ENCODE data around the gene TBC1D8.
A peak's percentile ranks its signal among the peaks of the same experiment; 100 is the strongest.

The TBC1D8 gene

DNA sequence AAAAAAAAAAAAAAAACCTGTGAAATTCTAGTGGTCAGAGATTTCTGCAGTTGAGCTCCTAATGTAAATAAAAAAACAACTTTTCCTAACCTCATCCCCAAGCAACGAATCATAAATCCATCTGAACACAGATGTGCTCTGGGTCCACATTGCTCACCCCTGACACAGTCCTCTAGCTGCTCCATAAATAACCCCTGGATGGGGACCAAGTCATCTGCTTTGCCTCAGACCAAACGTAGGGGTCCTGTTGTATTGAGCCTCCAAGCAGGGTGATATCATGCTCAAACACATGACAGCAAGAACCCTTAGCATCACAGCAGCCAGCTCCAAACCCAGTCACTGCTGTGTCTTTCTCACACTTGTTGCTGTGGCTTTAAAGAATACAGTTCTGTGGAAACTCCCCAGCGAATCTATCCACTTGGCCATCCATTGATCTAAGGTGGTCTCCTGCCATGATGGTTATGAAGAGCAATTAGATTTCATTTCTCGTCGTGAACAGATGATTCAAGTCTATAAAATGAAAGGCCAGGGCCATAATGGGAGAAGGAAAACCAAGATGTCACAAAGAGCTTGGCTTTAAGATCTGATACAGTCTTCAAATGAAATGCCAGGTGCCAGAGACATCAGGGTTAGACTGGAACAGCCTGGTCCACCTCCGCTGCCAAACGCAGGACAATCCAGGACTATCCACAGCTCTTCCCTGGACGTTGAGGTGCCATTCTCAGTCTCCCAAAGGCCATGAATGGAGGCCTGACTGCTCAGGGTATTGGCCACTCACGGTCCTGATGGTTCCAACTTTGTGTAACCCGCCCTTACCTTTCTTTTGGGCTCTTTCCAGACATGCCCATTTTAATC lies 39.0 kb downstream of the TBC1D8 start:
- peak in 3 of 4 experiments; percentile 22 to 60 (median 25) for DNase-seq

GRCh38 chr2:101111262-101111838 lies 39.8 kb downstream of the TBC1D8 start:
- DNase-seq, result no peak

DNA sequence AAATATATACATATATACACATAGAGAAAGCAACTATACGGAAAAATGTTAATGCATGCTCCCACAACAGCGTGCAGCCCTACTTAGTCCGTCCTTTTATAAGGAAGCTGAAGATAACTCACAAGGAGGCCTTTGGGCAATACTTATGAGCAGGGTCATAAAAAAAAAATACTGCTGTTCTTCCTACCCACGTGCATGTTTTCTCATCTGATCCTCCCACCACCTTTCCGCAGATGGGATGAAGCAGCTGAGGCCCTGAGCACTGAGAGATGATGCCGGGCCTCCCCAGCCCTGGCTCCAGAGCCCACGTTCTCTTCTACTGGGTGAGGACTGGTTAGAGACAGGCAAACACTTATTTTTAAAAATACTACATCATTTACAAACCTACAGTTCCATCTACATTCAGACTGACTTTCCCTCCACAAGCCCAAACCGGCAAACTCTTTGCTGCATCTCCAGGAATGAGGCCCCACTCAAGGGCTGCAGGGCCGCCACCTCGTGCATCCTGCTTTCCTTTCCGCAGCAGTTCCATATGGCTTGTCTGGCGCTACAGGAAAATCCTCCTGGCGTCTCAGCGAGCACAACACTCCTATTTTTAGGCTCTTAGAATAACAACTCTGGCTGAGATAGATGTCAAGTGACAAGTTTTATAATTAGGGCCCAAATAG lies 41.6 kb downstream of the TBC1D8 start:
- DNase-seq, result peak in 3 of 4 experiments; percentile 37 to 44 (median 37)

DNA sequence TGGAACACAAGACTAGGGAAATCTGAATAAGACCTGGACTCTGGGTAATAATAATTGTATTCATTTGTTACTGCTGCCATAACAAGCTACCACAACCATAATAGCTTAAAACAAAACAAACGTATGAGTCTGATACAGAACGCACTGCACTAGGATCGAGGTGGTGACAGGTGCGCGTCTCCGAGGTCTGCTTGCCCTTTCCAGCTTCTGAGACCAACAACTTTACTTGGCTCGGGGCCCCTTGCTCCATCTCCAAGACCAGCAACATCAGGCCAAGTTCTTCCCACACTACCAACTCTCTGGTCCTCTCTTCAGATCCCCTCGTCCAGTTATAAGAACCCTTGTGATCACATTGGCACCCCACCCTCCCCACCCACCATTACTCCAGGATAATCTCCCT lies 42.8 kb downstream of the TBC1D8 start:
- no peak for DNase-seq

DNA sequence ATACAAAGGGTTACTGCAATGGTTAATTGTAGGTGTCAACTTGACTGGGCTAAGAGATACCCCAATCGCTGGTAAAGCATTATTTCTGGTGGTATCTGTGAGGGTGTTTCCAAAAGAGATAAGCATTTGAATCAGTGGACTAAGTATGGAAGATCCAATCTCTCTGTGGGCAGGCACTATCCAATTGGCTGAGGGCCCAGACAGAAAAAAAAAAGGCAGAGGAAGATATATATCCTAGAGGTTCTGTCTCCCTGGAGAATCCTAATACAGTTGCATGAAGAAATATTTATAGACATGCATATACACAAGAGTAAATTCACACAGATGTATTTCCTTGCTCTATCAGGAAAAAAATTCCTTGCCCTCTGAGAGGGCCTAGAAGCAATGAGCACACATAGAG lies 43.9 kb downstream of the TBC1D8 start:
- no peak for DNase-seq

DNA sequence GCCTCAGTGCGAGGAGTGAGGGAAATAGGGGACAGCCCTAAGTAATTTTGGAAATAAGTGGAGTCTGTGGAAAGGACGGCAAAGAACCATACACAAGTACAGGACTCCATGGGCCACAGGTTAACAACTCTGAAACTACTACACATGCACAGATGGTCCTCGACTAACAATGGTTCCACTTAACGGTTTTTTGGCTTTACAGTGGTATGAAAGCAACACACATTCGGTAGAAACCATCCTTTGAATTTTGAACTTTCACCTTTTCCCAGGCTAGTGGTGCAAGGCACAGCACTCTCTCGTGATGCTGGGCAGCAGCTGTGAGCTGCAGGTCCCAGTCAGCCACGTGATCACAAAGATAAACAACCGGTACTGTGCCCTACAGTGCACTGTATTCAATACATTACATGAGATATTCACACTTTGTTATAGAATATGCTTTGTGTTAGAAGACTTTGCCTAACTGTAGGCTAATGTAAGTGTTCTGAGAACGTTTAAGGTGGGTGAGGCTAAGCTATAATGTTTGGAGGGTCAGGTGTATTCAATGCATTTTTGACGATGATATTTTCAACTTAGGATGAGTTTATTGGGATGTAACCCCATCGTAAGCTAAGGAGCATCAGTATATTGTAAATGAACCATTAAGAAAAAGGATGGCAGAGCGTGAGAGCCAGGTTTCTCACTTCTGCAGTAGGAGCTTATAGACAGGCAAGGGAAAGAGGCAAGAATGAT lies 44.6 kb downstream of the TBC1D8 start:
- DNase-seq, result no peak

DNA sequence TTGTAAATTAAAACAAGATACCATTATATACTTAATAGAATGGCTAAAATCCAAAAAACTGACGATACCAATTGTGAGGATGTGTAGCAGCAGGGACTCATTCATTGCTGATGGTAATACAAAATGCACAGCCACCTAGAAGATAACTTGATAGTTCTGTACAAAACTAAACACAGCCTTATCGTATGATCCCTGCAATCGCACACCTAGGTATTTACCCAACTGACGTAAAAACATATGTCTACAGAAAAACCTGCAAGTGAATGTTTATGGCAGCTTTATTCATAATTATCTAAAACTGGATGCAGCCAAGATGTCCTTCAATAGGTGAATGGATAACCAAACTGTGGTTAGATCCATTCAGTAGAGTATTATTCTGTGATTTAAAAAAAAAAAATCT lies 45.5 kb downstream of the TBC1D8 start:
- no peak for DNase-seq

DNA sequence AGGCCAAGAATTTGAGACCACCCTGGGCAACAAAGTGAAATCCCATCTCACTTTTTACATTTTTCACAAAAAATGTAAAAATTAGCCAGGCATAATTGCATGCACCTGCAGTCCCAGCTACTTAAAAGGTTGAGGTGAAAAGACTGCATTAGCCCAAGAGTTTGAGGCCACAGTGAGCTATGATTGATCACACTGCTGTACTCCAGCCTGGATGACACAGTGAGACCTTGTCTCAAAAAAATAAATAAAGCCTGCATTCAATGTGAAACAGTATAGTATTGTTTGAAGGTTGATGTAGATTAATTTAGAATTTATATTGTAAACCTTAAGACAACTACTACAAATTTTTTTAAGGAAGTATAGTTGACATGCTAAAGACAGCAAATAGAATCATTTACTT lies 53.5 kb downstream of the TBC1D8 start:
- DNase-seq, result no peak

DNA sequence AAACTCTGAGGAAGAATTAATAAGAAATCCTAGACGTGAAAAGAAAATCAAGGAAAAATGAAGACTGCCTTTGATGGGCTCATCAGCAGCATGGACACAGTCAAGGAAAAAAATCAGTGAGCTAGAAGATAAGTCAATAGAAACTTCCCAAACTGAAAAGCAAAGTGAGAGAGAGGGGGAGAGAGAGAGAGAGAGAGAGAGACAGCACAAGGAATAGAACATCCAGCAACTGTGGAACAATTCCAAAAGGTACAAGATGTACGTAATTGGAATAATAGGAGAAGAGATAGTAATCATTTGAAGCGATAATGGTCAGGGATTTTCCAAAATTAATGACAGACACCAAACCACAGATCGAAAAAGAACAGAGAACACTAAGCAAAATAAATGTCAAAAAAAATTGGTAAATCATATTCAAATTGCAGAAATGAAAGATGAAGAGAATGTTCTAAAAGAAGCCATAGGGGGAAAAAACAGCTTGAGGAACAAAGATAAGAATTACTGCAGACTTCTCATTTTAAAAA lies 54.5 kb downstream of the TBC1D8 start:
- DNase-seq, result no peak

- DNase-seq, result no peak
Measured at GRCh38 chr2:101094351-101094750, 56.8 kb downstream of the TBC1D8 start.

DNA sequence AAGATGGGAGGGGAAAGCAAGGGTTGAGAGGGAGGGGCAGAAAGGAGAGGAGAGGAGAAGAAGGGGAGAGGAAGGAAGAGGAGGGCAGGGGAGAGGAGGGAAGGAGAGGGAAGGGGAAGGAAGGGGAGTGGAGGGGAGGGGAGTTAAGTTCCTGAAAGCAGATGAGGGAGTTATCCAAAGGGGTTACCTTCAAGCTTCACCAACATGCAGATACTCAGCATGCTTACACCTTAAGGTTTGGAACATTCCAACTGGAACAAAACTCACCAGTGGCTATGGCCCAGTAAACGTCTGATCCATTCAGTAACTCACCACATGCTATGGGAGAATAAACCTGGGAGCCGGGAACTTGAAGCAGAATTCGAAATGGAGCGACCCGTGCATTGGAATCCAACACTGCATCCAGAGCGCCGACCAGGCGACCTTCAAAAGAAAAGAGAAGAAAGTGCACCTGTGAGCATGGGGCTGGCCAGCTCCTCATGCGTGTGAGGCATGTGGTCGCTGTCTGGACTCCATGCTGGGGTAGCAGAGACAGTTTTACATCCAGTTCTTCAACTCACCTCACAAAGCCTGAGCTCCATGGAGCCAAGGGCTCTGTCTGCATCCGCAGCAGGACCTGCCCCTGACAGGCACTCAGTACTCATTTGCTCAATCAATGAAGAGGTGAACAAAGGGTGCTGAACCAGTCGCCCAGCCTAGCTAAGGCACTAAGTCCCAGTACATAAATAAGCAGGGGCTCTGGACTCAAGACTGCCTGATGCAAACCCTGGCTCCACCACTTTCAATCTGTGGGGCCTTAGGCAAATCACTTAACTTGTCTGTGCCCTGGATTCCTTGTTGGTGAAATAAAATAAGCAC lies 61.0 kb downstream of the TBC1D8 start:
- no peak for DNase-seq

DNA sequence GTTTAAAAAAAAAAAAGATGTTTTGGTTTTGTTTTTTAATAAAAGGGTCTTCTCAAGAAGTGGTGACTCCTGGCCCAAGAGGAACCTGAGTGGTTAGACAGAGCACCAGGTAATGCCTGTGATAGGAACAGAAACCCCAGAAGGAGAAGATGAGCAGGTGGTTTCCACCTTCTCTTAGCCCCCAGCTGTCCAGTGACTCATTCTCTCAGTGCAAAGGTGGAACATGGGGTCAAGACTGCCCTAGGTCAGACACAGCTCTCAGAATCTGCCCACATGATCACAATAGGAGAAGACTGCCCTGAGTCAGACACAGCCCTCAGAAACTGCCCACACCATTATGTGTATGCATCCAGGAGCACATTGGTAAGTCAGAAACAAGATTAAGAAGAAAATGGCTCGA lies 61.8 kb downstream of the TBC1D8 start:
- DNase-seq, result peak; percentile 59 to 78 (median 64)

- no peak for DNase-seq
Measured at GRCh38 chr2:101087638-101088037, 63.5 kb downstream of the TBC1D8 start.

GRCh38 chr2:101083613-101084012 lies 67.6 kb downstream of the TBC1D8 start:
- DNase-seq, result no peak

DNA sequence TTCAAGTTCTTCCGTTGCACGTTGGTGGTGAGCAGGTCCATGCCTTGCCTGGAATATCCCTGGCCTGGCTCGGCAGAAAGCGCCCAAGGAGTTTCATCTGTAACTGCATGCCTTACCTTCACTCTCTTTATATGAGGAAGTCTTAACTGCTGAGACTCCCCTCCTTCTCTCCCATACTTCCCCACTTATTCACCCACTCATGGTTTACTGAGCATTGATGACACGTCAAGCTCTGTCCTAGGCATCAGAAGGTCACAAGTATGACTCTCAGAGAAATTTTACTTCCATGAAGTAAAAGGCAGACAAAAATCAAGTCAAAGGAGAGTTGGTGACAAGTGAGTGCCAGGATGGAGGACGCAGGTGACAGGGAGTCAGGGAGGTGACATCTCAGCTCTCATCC lies 68.2 kb downstream of the TBC1D8 start:
- peak in 3 of 4 experiments; percentile 49 to 62 (median 59) for DNase-seq

- DNase-seq, result no peak
Measured at GRCh38 chr2:101081375-101081907, 69.7 kb downstream of the TBC1D8 start.

- DNase-seq, result no peak
Measured at GRCh38 chr2:101080211-101081068, 70.7 kb downstream of the TBC1D8 start.

DNA sequence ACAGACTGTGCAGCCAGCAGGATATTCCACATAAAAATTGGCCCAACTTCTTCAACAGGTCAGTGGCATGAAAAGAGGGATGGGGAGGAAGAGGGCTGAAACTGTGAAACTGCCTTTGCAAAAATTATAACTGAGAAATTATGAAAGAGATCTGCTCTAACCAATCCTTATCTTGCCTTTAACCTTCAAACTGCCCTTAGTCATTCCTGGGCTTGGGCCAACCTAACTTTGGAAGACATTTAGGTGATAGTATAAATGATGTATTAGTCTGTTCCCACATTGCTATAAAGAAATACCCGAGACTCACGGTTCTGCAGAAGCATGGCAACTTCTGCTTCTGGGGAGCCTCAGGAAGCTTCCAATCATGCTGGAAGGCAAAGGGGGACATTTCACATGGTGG lies 74.6 kb downstream of the TBC1D8 start:
- DNase-seq, result no peak

DNA sequence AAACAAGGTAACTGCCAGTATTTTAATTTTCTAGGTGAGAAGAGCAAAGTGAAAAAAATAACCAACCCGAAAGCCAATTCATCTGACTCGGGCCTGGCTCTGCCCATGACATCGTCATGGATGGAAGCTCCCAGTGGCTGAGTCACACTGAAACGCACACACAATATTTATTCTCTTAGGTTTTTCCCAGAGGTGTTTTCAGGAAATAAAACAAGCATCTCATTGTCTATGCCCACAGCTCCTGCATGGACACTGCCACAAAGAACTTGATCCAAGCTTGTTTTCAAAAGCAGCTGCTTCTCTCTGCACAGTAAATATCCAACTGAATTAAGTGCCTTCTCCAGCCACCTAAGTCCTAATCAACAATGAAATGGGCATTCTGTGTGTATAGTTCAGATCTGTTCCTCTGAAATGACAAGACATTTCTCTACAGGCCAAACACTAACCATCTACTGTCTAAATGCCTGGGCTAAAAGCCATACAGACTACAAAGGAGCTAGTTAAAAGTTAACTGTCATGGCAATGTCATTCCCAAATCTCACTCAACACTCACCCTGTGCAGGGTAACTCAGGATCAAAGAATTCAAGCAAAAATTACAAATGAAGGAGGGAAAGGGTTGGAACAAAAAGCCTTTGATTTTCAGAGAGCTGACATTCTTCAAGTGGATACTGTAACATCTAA lies 86.2 kb downstream of the TBC1D8 start:
- no peak for DNase-seq

GRCh38 chr2:101064505-101064867 lies 86.7 kb downstream of the TBC1D8 start:
- no peak for DNase-seq
